BE2C (cell line): ENCODE measurements around the gene SCUBE2.

Source experiments
- DNase-seq: peaks from one replicate; pipeline ENCODE4 v3.0.0-alpha.2; 2020
- H3K27me3 ChIP-seq: fragments of 250-450 bp; sonication (Bioruptor Pico); 2 replicates; pipeline ENCODE4 v1.5.1; 2020; ENCODE audit warnings: mild to moderate bottlenecking
- H3K36me3 ChIP-seq: fragments of 250-450 bp; sonication (Bioruptor Pico); 2 replicates; pipeline ENCODE4 v1.5.1; 2020; ENCODE audit warnings: mild to moderate bottlenecking
- H3K4me1 ChIP-seq: fragments of 250-450 bp; sonication (Bioruptor Pico); 2 replicates; pipeline ENCODE4 v1.5.1; 2020
- H3K4me3 ChIP-seq: 2 replicates; pipeline ENCODE4 v1.5.1; 2011; ENCODE audit warnings: low read depth, low read length
- H3K9me3 ChIP-seq: fragments of 250-450 bp; sonication (Bioruptor Pico); 2 replicates; pipeline ENCODE4 v1.5.1; 2020
- CTCF ChIP-seq: IDR thresholded peaks from 2 replicates; pipeline ENCODE4 v1.5.1; 2012; ENCODE audit warnings: mild to moderate bottlenecking, low read depth, low read length

SCUBE2 gene

DNA sequence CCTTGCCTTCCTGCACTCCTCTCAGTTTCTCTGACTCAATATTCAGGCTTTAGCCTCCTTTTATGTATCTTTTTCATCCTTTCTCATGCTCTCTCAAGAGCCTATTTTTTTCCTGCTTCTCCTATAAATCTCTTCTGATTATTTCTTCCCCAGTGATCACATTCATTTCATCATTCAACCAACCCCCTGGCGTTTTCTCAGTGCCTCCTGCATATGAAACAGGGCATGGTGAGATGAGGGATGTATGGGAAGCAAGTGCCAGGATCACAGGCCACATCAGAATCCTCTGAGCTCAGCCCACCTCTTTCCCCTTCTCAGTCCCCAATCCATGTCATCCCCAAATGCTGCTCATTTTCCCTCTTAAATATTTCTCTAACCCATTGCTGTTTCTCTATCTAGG is 48.9 kb downstream of the SCUBE2 start:
- H3K4me3 ChIP-seq, result no peak overlapping the region
- no peak for TF ChIP-seq CTCF
- H3K27me3 ChIP-seq, result no peaks in the 10 kb centered on the region
- no peaks in the 10 kb centered on the region for H3K9me3 ChIP-seq
- DNase-seq, result no peak
- no peaks in the 10 kb centered on the region for H3K4me1 ChIP-seq
- no peaks in the 10 kb centered on the region for H3K36me3 ChIP-seq

DNA sequence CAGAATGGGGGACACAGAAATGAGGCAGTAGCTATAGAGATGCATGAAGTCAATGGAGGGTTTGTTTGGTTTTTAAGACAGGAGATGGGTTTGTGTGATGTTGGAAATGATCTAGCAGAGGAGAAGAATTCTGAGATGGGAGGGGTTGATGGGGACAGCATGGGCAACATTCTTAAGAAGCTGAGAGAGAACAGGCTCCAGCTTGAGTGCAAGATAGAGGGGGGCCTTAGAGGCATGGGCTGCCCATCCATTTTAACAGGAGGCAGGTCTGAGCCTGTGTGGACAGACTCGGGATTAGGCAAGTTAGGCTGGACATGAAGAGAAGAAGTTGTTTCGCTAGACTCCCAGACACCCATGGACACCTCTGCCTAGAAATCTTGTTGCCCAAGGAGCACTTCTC is 49.7 kb downstream of the SCUBE2 start:
- H3K4me3 ChIP-seq, result no peak overlapping the region
- H3K36me3 ChIP-seq, result no peaks in the 10 kb centered on the region
- no peak for TF ChIP-seq CTCF
- no peaks in the 10 kb centered on the region for H3K9me3 ChIP-seq
- no peak for DNase-seq
- no peaks in the 10 kb centered on the region for H3K27me3 ChIP-seq
- H3K4me1 ChIP-seq, result no peaks in the 10 kb centered on the region

DNA sequence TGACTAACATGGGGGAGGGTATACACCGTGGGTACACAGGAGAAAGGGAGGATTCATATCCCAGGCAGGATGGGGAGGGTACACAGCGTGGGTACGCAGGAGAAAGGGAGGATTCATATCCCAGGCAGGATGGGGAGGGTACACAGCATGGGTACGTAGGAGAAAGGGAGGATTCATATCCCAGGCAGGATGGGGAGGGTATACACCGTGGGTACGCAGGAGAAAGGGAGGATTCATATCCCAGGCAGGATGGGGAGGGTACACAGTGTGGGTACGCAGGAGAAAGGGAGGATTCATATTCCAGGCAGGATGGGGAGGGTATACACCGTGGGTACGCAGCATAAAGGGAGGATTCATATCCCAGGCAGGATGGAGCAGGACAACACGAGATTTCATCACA is 51.0 kb downstream of the SCUBE2 start:
- Histone ChIP-seq H3K36me3 (no peaks in the 10 kb centered on the region), H3K4me1 (no peaks in the 10 kb centered on the region), H3K4me3 (no peak overlapping the region), H3K9me3 (no peaks in the 10 kb centered on the region), H3K27me3 (no peaks in the 10 kb centered on the region)
- no peak for TF ChIP-seq CTCF
- no peak for DNase-seq

DNA sequence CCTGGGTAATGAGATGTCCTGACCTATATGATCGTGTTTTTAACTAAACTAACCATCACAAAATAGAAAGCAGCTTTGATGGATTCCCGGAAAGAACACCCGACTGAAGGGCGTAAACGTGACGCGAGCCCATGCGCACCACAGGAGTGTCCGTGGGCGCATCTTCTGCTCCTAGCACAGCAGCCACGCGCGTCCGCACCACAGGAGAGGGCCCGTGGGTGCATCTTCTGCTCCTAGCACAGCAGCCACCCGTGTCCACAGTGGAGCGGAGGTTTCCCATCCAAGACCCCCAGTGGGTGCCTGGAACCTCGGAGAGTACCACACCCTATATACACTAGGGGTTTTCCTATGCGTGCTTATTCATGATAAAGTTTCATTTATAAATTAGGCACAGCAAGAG is 51.5 kb downstream of the SCUBE2 start:
- no peak for TF ChIP-seq CTCF
- H3K4me3 ChIP-seq, result no peak overlapping the region
- no peaks in the 10 kb centered on the region for H3K27me3 ChIP-seq
- H3K9me3 ChIP-seq, result no peaks in the 10 kb centered on the region
- H3K36me3 ChIP-seq, result no peaks in the 10 kb centered on the region
- no peak for DNase-seq
- no peaks in the 10 kb centered on the region for H3K4me1 ChIP-seq

GRCh38 chr11:9039198-9039597 is 52.2 kb downstream of the SCUBE2 start:
- no peaks in the 10 kb centered on the region for H3K36me3 ChIP-seq

DNA sequence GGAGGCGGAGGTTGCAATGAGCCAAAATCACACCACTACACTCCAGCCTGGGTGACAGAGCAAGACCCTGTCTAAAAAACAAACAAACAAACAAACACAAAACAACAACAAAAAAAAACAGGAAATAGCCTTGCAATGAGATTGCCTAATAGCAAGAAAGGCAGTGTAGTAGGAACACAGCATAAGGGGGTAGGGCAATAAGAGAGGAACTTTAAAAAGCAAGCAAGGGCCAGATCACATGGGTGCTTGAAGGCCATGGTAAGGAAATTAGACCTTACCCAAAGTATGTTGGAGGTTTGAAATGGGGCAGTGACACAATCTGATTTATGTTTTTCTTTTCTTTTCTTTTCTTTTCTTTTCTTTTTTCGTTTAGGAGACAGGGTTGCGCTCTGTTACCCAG is 52.9 kb downstream of the SCUBE2 start:
- no peak for TF ChIP-seq CTCF

More at GRCh38 chr11:9039198-9039597, 52.2 kb downstream of the SCUBE2 start:
- TF ChIP-seq CTCF, result no peak
- no peaks in the 10 kb centered on the region for H3K4me1 ChIP-seq
- H3K9me3 ChIP-seq, result no peaks in the 10 kb centered on the region
- H3K27me3 ChIP-seq, result no peaks in the 10 kb centered on the region
- no peak overlapping the region for H3K4me3 ChIP-seq
- DNase-seq, result no peak

More for the DNA sequence above, 52.9 kb downstream of the SCUBE2 start:
- Histone ChIP-seq H3K9me3 (no peaks in the 10 kb centered on the region), H3K4me3 (no peak overlapping the region), H3K36me3 (no peaks in the 10 kb centered on the region), H3K27me3 (no peaks in the 10 kb centered on the region), H3K4me1 (no peaks in the 10 kb centered on the region)
- DNase-seq, result no peak
